Stimulated activated CD8-positive, alpha-beta memory T cell treated with anti-CD3 and anti-CD28 coated beads, Interleukin-12 subunit alpha, Interleukin-12 subunit beta, amount 100 ng/mL, for 24 hours (primary cell): Measurements from ENCODE around the gene KIR3DL3.
"Not testable (repeated sequence)": the region's sequence is repeated elsewhere in the genome, so short reads cannot be mapped to it uniquely, and the experiment has no call there.

Source experiments
- DNase-seq: peaks from one replicate; pipeline ENCODE4 v3.0.0-alpha.2; 2020; ENCODE audit errors: extremely low read depth

Gene KIR3DL3

GRCh38 chr19:54724142-54724541 is at the start of gene KIR3DL3:
Gene KIR3DL3, plus strand, starts transcription at chr19:54724442. Its CDS starts 55 bp downstream, at chr19:54724497.
- no peak for DNase-seq

- DNase-seq, result not testable (repeated sequence)
These were observed 47.9 kb upstream of the KIR3DL3 start for GRCh38 chr19:54676210-54676834.

- DNase-seq, result no peak
These were observed 47.0 kb upstream of the KIR3DL3 start for GRCh38 chr19:54677217-54677616.

GRCh38 chr19:54681596-54681995 is 42.6 kb upstream of the KIR3DL3 start:
- DNase-seq, result not testable (repeated sequence)

GRCh38 chr19:54682306-54682856 is 41.9 kb upstream of the KIR3DL3 start:
- DNase-seq, result no peak

- DNase-seq, result no peak
These were observed 39.7 kb upstream of the KIR3DL3 start for GRCh38 chr19:54684527-54684926.

- no peak for DNase-seq
These were observed 32.5 kb upstream of the KIR3DL3 start for GRCh38 chr19:54691582-54692297.

- no peak for DNase-seq
These were observed 32.0 kb upstream of the KIR3DL3 start for GRCh38 chr19:54692298-54692615.

- DNase-seq, result no peak
These were observed 29.6 kb upstream of the KIR3DL3 start for GRCh38 chr19:54694648-54695047.

GRCh38 chr19:54696117-54696548 is 28.1 kb upstream of the KIR3DL3 start:
- DNase-seq, result no peak

GRCh38 chr19:54696766-54697165 is 27.5 kb upstream of the KIR3DL3 start:
- DNase-seq, result no peak

- DNase-seq, result not testable (repeated sequence)
These were observed 26.5 kb upstream of the KIR3DL3 start for GRCh38 chr19:54697716-54698115.

- no peak for DNase-seq
These were observed 19.3 kb upstream of the KIR3DL3 start for GRCh38 chr19:54704928-54705327.

GRCh38 chr19:54707962-54708361 is 16.3 kb upstream of the KIR3DL3 start:
- DNase-seq, result no peak

- no peak for DNase-seq
These were observed 15.5 kb upstream of the KIR3DL3 start for GRCh38 chr19:54708781-54709180.

GRCh38 chr19:54709212-54709948 is 14.9 kb upstream of the KIR3DL3 start:
- no peak for DNase-seq

GRCh38 chr19:54709956-54710355 is 14.3 kb upstream of the KIR3DL3 start:
- DNase-seq, result not testable (repeated sequence)

GRCh38 chr19:54724644-54725043 is 402 bp downstream of the KIR3DL3 start:
- no peak for DNase-seq

GRCh38 chr19:54725321-54725720 is 1.1 kb downstream of the KIR3DL3 start:
- DNase-seq, result no peak

- DNase-seq, result no peak
These were observed 3.3 kb downstream of the KIR3DL3 start for GRCh38 chr19:54727562-54727961.

- no peak for DNase-seq
These were observed 3.9 kb downstream of the KIR3DL3 start for GRCh38 chr19:54728167-54728566.

- DNase-seq, result no peak
These were observed 5.4 kb downstream of the KIR3DL3 start for GRCh38 chr19:54729416-54730188.
